Thyroid gland (tissue), 4 donors: ENCODE measurements around the gene RASSF9.

Experiments used
- POLR2A ChIP-seq, 2 donors: fragments of 450-650 bp; IDR thresholded peaks; one replicate each; pipeline ENCODE4 v1.6.1; 2017; ENCODE audit warnings: antibody characterized with exemption in 2 of 2, mild to moderate bottlenecking in 2 of 2, moderate library complexity in 1 of 2
- TF ChIP-seq, protein P1 (sequence below), 6 experiments: fragments of 200-600 bp in 3 of 6; fragments of 450-650 bp in 3 of 6; sonication (generic) in 3 of 6; IDR thresholded peaks; one replicate each; pipeline ENCODE4 v1.5.1; 2016 to 2019; ENCODE audit warnings: antibody characterized with exemption in 6 of 6, mild to moderate bottlenecking in 2 of 6, inconsistent platforms in 1 of 6, moderate library complexity in 1 of 6

DNA sequence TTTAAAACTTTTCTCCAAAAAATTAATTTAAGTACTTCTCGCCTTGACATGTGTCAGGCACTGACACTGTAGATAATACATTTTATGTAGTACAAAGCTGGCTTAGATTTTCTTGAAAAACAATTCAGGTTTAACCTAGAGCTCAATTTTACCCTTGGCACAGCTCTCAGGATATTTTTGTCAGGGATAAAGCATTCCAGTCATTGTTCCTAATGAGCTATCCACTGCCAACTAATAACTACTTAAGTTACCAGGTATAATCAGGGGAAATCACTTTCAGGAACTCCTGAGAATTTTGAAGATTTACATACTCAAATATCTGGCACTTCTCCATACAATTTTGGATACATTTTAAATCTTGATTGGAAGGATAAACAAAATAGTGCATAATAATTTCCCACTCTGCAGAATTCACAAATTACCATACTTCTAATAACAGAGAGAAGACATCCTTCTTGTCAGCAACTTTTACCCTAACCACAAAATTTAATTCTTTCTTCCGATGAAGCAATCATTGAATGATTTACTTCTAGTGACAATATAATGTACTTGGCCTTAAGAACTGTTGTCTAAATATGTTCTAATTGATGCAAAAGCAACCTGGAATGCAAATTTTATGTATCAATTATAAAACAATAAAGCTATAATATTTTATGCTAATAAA lies 4.8 kb downstream of the RASSF9 start:
- TF ChIP-seq POLR2A (IDR thresholded peaks at IDR 0.05), result no peak
- TF ChIP-seq, protein P1, sequence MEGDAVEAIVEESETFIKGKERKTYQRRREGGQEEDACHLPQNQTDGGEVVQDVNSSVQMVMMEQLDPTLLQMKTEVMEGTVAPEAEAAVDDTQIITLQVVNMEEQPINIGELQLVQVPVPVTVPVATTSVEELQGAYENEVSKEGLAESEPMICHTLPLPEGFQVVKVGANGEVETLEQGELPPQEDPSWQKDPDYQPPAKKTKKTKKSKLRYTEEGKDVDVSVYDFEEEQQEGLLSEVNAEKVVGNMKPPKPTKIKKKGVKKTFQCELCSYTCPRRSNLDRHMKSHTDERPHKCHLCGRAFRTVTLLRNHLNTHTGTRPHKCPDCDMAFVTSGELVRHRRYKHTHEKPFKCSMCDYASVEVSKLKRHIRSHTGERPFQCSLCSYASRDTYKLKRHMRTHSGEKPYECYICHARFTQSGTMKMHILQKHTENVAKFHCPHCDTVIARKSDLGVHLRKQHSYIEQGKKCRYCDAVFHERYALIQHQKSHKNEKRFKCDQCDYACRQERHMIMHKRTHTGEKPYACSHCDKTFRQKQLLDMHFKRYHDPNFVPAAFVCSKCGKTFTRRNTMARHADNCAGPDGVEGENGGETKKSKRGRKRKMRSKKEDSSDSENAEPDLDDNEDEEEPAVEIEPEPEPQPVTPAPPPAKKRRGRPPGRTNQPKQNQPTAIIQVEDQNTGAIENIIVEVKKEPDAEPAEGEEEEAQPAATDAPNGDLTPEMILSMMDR (IDR thresholded peaks at IDR 0.05), result no peak
